HCT116 (cell line): ENCODE results near the gene MST1. TPM values are rescaled to one million over a fixed set of nuclear protein-coding genes. Genes with fewer than 3 reads are reported as not detected.

ENCODE experiments used
- ATAC-seq: fragments of 200-7000 bp; cut with Tn5 transposase; 2 replicates; pipeline ENCODE4 v1.9.1; 2020; ENCODE audit warnings: mild to moderate bottlenecking, moderate library complexity
- BruUV-seq: library from RNA; stranded (reverse); fragments of 400-500 nt; replicated peaks from 2 replicates; lab custom pipeline; 2021; lab: Mats Ljungman, UMichigan
- CTCF ChIA-PET: fragments of 300-600 bp; sonication (Branson Sonifier 250); formaldehyde crosslinking; loops from one replicate; lab custom pipeline; 2021; ENCODE audit warnings: antibody characterized with exemption; lab: Charles Lee
- POLR2A ChIA-PET: fragments of 300-600, 350-600 bp; sonication (Branson Sonifier 250); formaldehyde crosslinking; loops from one replicate; lab custom pipeline; 2021; ENCODE audit warnings: antibody characterized with exemption; lab: Charles Lee
- RAD21 ChIA-PET, 2 experiments: fragments of 300-600 bp; sonication (Branson Sonifier 250); formaldehyde crosslinking; loops; one replicate each; lab custom pipeline; 2023; ENCODE audit warnings: low total read pairs in 2 of 2; ENCODE audit not compliant: uncharacterized antibody in 2 of 2, unreplicated experiment in 2 of 2, low non-redundant PET in 1 of 2; lab: Charles Lee
- DNase-seq: peaks from one replicate; pipeline ENCODE4 v3.0.0-alpha.2; 2010; ENCODE audit warnings: low read depth, low spot score
- H2AFZ ChIP-seq: fragments of 200-600 bp; shearing (Covaris generic), sonication (generic); 2 replicates; pipeline ENCODE4 v1.6.1; 2017; ENCODE audit warnings: low read depth, mixed run types, mixed read lengths, antibody characterized with exemption, low read length; ENCODE audit not compliant: poor library complexity, severe bottlenecking
- H3K27ac ChIP-seq: 2 replicates; pipeline ENCODE4 v1.5.1; 2012; ENCODE audit warnings: low read depth, low read length
- H3K27me3 ChIP-seq: fragments of 200-600 bp; sonication (generic); 2 replicates; pipeline ENCODE4 v1.6.1; 2016; ENCODE audit warnings: mixed run types, low read length, mixed read lengths; ENCODE audit not compliant: insufficient read depth
- H3K36me3 ChIP-seq, 2 experiments: fragments of 200-500 bp in 1 of 2; fragments of 200-600 bp in 1 of 2; sonication (Bioruptor generic) in 1 of 2; sonication (generic) in 1 of 2; 2 replicates each; pipeline versions ENCODE4 v1.5.1 to v1.6.1; 2014 to 2016; ENCODE audit warnings: low read length in 2 of 2, inconsistent platforms in 1 of 2, mixed read lengths in 1 of 2, mixed run types in 1 of 2; ENCODE audit not compliant: insufficient read depth in 2 of 2, control insufficient read depth in 1 of 2
- H3K4me1 ChIP-seq, 2 experiments: fragments of 200-600 bp in 1 of 2; sonication (generic) in 1 of 2; 2 replicates each; pipeline versions ENCODE4 v1.5.1 to v1.6.1; 2012 to 2017; ENCODE audit warnings: low read length in 2 of 2, inconsistent platforms in 1 of 2, mild to moderate bottlenecking in 1 of 2, mixed read lengths in 1 of 2, mixed run types in 1 of 2, moderate library complexity in 1 of 2; ENCODE audit not compliant: insufficient read depth in 2 of 2, control insufficient read depth in 1 of 2
- H3K4me2 ChIP-seq: fragments of 200-600 bp; sonication (generic); 2 replicates; pipeline ENCODE4 v1.6.1; 2017; ENCODE audit warnings: mixed run types, low read length, mixed read lengths
- H3K4me3 ChIP-seq, 2 experiments: fragments of 200-600 bp in 1 of 2; sonication (generic) in 1 of 2; replicated peaks in 1 of 2; 2 replicates each; pipeline ENCODE4 v1.5.1; 2011 to 2016; ENCODE audit warnings: low read length in 2 of 2, control low read depth in 1 of 2, low read depth in 1 of 2, mild to moderate bottlenecking in 1 of 2, mixed read lengths in 1 of 2, mixed run types in 1 of 2
- H3K79me2 ChIP-seq: fragments of 200-600 bp; sonication (generic); 2 replicates; pipeline ENCODE4 v1.6.1; 2017; ENCODE audit warnings: mild to moderate bottlenecking, mixed run types, low read length, moderate library complexity, mixed read lengths; ENCODE audit not compliant: insufficient read depth
- H3K9ac ChIP-seq: fragments of 200-600 bp; sonication (generic); 2 replicates; pipeline ENCODE4 v1.6.1; 2016; ENCODE audit warnings: low read length, mixed read lengths
- H3K9me2 ChIP-seq: fragments of 200-600 bp; sonication (generic), shearing (Covaris generic); 2 replicates; pipeline ENCODE4 v1.6.1; 2017; ENCODE audit warnings: mixed run types, mild to moderate bottlenecking, moderate library complexity; ENCODE audit not compliant: insufficient read depth
- H3K9me3 ChIP-seq, 2 experiments: fragments of 200-500 bp in 1 of 2; fragments of 200-600 bp in 1 of 2; sonication (Bioruptor generic) in 1 of 2; sonication (generic) in 1 of 2; 2 replicates each; pipeline ENCODE4 v1.6.1; 2014 to 2017; ENCODE audit warnings: low read length in 2 of 2, mixed read lengths in 2 of 2, inconsistent platforms in 1 of 2, low read depth in 1 of 2, mild to moderate bottlenecking in 1 of 2, mixed run types in 1 of 2, moderate library complexity in 1 of 2; ENCODE audit not compliant: control insufficient read depth in 1 of 2, insufficient read depth in 1 of 2
- H4K20me1 ChIP-seq: fragments of 200-600 bp; sonication (generic), shearing (Covaris generic); 2 replicates; pipeline ENCODE4 v1.6.1; 2017; ENCODE audit warnings: mixed run types, mild to moderate bottlenecking, moderate library complexity; ENCODE audit not compliant: insufficient read depth
- CBX3 ChIP-seq: IDR thresholded peaks from 2 replicates; pipeline ENCODE4 v1.6.1; 2012; ENCODE audit warnings: low read depth
- EGR1 ChIP-seq: IDR thresholded peaks from 2 replicates; pipeline ENCODE4 v1.6.1; 2012; ENCODE audit warnings: low read depth
- ELF1 ChIP-seq: IDR thresholded peaks from 2 replicates; pipeline ENCODE4 v1.6.1; 2012; ENCODE audit warnings: low read depth, borderline replicate concordance
- EZH2 ChIP-seq: fragments of 200-600 bp; sonication (generic); IDR thresholded peaks from 2 replicates; pipeline ENCODE4 v1.6.1; 2017; ENCODE audit warnings: antibody characterized with exemption, mixed run types
- EZH2phosphoT487 ChIP-seq: fragments of 200-600 bp; IDR thresholded peaks from 2 replicates; pipeline ENCODE4 v1.6.1; 2018; ENCODE audit warnings: antibody characterized with exemption, borderline replicate concordance
- FOSL1 ChIP-seq: IDR thresholded peaks from 2 replicates; pipeline ENCODE4 v1.6.1; 2012; ENCODE audit warnings: low read depth
- JUND ChIP-seq: IDR thresholded peaks from 2 replicates; pipeline ENCODE4 v1.6.1; 2012
- MAX ChIP-seq: IDR thresholded peaks from 2 replicates; pipeline ENCODE4 v1.6.1; 2012
- POLR2A ChIP-seq: IDR thresholded peaks from 2 replicates; pipeline ENCODE4 v1.7.0; 2011; ENCODE audit warnings: borderline replicate concordance; ENCODE audit not compliant: insufficient read depth, insufficient read length; ENCODE audit errors: extremely low read depth
- POLR2AphosphoS5 ChIP-seq: IDR thresholded peaks from 2 replicates; pipeline ENCODE4 v1.6.1; 2011; ENCODE audit warnings: mild to moderate bottlenecking, low read depth, low read length, moderate library complexity
- RAD21 ChIP-seq: IDR thresholded peaks from 2 replicates; pipeline ENCODE4 v1.6.1; 2012; ENCODE audit warnings: low read depth, mild to moderate bottlenecking
- SP1 ChIP-seq: IDR thresholded peaks from 2 replicates; pipeline ENCODE4 v1.6.1; 2012; ENCODE audit warnings: low read depth
- SRF ChIP-seq: IDR thresholded peaks from 2 replicates; pipeline ENCODE4 v1.6.1; 2012; ENCODE audit warnings: low read depth
- YY1 ChIP-seq: IDR thresholded peaks from 2 replicates; pipeline ENCODE4 v1.6.1; 2011; ENCODE audit warnings: low read length, low read depth, moderate library complexity, mild to moderate bottlenecking; ENCODE audit not compliant: insufficient replicate concordance; ENCODE audit errors: extremely low read depth
- ZNF274 ChIP-seq: fragments of 200-500 bp; sonication (Bioruptor generic); IDR thresholded peaks from 2 replicates; pipeline ENCODE4 v1.6.1; 2014; ENCODE audit warnings: mild to moderate bottlenecking, low read depth, low read length, inconsistent platforms
- intact Hi-C: fragments of 100-400 bp; cut with micrococcal nuclease; formaldehyde crosslinking; loops from 2 replicates; pipeline ENCODE4 v1.10.0; 2022
- total RNA-seq: library from RNA; stranded (reverse); gene quantifications from one replicate; pipeline ENCODE4 v1.2.1, GENCODE V29; 2021; ENCODE audit not compliant: unreplicated experiment
- TF ChIP-seq, protein P1 (sequence below): IDR thresholded peaks from 2 replicates; pipeline ENCODE4 v1.6.1; 2012; ENCODE audit warnings: low read depth

MST1 gene
- total RNA-seq, 1 experiment from 2014 or later, result 15.4 TPM

DNA sequence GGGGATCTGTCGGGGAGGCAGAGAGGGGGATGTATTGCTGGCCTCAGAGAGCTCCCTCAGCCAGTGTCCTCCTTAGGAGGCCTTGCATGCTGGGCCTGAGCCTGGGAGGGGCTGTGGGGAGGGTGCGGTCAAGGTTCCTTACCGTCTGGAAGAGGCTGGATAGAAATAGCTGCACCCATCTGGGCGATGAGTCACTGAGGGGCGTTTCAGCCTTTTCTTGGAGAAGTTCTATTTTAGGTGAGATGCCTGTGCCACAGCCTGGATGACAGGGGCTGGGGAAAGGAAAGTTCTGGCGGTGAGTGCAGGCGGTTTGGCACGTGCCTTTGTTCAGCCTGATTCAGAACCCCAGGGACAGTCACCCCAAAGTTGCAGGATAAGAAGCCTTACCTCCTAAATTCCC lies 50.8 kb downstream of the MST1 start:
- RAD21 ChIA-PET, result interaction anchor here in 1 of 2 experiments (1.0 kb wide), 1 partner anchor 99 kb away, joined by 3 read pairs; no protein-coding TSS in a partner anchor
- Histone ChIP-seq H3K9me3 (no peaks in the 10 kb centered on the region), H4K20me1 (no peaks in the 10 kb centered on the region), H3K4me1 (peaks cover 12 to 35% of the 10 kb centered on the region in 2 experiments), H2AFZ (peak overlapping the region; percentile 15), H3K9me2 (no peaks in the 10 kb centered on the region), H3K4me2 (peak overlapping the region; percentile 87), H3K36me3 (no peaks in the 10 kb centered on the region), H3K4me3 (peak overlapping the region in 1 of 2 experiments; percentile 38; a peak in 1 of 4 replicates), H3K9ac (peak overlapping the region; percentile 32; the same call in 1 of the 2 replicates), H3K27me3 (no peaks in the 10 kb centered on the region), H3K79me2 (no peaks in the 10 kb centered on the region), H3K27ac (peak overlapping the region; percentile 41)
- POLR2A ChIA-PET, result no interaction called here
- CTCF ChIA-PET, result interaction anchor here (1.0 kb wide), 1 partner anchor 8 kb away, joined by 3 read pairs; no protein-coding TSS in a partner anchor
- no TSS peak for BruUV-seq
- ATAC-seq, result peak; percentile 91
- intact Hi-C loops, result no loop called here
- peak; percentile 57 for DNase-seq
- TF ChIP-seq YY1 (no peak), ZNF274 (no peak), JUND (peak; percentile 83), FOSL1 (peak; percentile 74), SP1 (peak; percentile 73), CBX3 (peak; percentile 49; the same call in 1 of the 2 replicates), EZH2 (no peak), RAD21 (0 out of 2 replicates have a peak, but pooled peaks have one; percentile 9)

GRCh38 chr3:49636883-49637609 lies 52.2 kb downstream of the MST1 start:
- H3K79me2 ChIP-seq, result no peaks in the 10 kb centered on the region
- DNase-seq, result no peak
- H3K27me3 ChIP-seq, result no peaks in the 10 kb centered on the region
- RAD21 ChIA-PET, result no interaction called here
- H3K4me3 ChIP-seq, result no peak overlapping the region
- peaks cover 0 to 3% of the 10 kb centered on the region in 2 experiments; a peak in 1 of 4 replicates for H3K9me3 ChIP-seq
- CTCF ChIA-PET, result interaction anchor here (0.6 kb wide), 1 partner anchor 96 kb away, joined by 3 read pairs; no protein-coding TSS in a partner anchor
- H3K9ac ChIP-seq, result no peak overlapping the region
- no peaks in the 10 kb centered on the region for H4K20me1 ChIP-seq
- POLR2A ChIA-PET, result no interaction called here
- no TSS peak for BruUV-seq
- H3K27ac ChIP-seq, result no peak overlapping the region
- intact Hi-C loops, result no loop called here
- no peaks in the 10 kb centered on the region for H3K36me3 ChIP-seq
- H3K4me2 ChIP-seq, result peak overlapping the region; percentile 45
- H3K9me2 ChIP-seq, result no peaks in the 10 kb centered on the region
- H2AFZ ChIP-seq, result no peak overlapping the region
- H3K4me1 ChIP-seq, result peaks cover 12 to 35% of the 10 kb centered on the region in 2 experiments
- ATAC-seq, result 0 out of 2 replicates have a peak, but pooled peaks have one; percentile 21
- TF ChIP-seq CBX3 (no peak), ELF1 (no peak), YY1 (no peak), MAX (no peak), JUND (no peak), POLR2A (no peak), FOSL1 (no peak), EGR1 (no peak), EZH2phosphoT487 (no peak), SRF (no peak), POLR2AphosphoS5 (no peak), ZNF274 (no peak), SP1 (no peak)
- TF ChIP-seq, protein P1, sequence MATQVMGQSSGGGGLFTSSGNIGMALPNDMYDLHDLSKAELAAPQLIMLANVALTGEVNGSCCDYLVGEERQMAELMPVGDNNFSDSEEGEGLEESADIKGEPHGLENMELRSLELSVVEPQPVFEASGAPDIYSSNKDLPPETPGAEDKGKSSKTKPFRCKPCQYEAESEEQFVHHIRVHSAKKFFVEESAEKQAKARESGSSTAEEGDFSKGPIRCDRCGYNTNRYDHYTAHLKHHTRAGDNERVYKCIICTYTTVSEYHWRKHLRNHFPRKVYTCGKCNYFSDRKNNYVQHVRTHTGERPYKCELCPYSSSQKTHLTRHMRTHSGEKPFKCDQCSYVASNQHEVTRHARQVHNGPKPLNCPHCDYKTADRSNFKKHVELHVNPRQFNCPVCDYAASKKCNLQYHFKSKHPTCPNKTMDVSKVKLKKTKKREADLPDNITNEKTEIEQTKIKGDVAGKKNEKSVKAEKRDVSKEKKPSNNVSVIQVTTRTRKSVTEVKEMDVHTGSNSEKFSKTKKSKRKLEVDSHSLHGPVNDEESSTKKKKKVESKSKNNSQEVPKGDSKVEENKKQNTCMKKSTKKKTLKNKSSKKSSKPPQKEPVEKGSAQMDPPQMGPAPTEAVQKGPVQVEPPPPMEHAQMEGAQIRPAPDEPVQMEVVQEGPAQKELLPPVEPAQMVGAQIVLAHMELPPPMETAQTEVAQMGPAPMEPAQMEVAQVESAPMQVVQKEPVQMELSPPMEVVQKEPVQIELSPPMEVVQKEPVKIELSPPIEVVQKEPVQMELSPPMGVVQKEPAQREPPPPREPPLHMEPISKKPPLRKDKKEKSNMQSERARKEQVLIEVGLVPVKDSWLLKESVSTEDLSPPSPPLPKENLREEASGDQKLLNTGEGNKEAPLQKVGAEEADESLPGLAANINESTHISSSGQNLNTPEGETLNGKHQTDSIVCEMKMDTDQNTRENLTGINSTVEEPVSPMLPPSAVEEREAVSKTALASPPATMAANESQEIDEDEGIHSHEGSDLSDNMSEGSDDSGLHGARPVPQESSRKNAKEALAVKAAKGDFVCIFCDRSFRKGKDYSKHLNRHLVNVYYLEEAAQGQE, result no peak
